Stimulated activated CD4-positive, alpha-beta T cell treated with anti-CD3 and anti-CD28 coated beads, Interleukin-15, amount 100 ng/mL, for 1 hour (primary cell): ENCODE measurements around the gene NINL.
"Not testable (repeated sequence)": the region's sequence is repeated elsewhere in the genome, so short reads cannot be mapped to it uniquely, and the experiment has no call there.

ENCODE experiments used
- DNase-seq, 2 donors: peaks; one replicate each; pipeline ENCODE4 v3.0.0-alpha.2; 2020; ENCODE audit warnings: low read depth in 1 of 2, low spot score in 1 of 2

The NINL gene

DNA sequence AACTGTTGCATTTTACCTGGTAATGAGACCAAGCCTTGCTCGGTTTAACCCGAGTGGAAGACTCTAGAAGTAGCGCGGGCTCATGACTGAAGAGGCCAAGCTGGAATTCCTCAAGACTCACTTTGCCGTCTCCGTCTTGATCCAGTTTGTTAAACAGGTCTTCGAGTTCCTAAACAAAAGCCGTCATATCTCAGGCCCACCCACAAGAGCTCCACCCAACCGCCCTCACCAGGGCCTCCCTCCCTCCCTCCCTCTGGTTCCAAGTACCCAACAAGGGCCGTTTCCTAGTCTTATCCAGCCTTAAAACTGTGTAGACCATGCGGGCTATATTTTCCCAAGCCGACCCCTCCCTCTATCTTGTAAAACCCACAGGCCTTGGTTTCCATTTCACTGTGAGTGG, 81.4 kb downstream of the NINL start:
- no peak for DNase-seq

DNA sequence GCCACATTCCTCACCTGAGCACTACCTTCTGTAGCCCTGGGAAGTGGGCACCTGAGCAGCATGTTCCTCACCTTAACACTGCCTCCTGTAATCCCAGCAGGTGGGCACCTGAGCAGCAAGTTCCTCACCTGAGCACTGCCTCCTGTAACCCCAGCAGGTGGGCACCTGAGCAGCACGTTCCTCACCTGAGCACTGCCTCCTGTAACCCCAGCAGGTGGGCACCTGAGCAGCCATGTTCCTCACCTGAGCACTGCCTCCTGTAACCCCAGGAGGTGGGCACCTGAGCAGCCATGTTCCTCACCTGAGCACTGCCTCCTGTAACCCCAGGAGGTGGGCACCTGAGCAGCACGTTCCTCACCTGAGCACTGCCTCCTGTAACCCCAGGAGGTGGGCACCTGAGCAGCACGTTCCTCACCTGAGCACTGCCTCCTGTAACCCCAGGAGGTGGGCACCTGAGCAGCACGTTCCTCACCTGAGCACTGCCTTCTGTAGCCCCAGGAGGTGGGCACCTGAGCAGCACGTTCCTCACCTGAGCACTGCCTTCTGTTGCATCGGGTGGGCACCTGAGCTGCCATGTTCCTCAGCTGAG, 82.2 kb downstream of the NINL start:
- not testable (repeated sequence) for DNase-seq

DNA sequence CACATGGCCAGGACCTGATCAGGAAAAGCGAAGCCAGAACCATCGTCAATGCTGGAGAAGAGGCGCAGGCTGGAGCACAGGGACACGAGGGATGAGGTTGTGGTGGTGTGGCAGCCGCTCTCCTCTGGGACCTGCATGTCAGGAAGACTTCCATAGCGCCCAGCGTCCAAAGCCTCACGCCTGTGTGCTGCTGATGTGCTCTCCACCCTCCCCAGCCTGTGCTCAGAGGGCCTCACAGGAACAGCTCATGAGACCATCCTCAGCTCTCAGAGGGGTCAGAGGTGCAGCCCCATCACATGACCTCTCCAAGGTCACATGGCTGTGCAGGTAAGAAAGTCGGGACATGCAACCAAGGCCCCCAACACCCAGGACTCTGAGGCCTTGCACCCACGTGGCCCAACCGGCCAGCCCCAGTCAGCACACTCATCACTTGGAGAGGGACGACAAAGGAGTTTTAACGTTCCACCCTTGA, 84.4 kb downstream of the NINL start:
- no peak for DNase-seq

DNA sequence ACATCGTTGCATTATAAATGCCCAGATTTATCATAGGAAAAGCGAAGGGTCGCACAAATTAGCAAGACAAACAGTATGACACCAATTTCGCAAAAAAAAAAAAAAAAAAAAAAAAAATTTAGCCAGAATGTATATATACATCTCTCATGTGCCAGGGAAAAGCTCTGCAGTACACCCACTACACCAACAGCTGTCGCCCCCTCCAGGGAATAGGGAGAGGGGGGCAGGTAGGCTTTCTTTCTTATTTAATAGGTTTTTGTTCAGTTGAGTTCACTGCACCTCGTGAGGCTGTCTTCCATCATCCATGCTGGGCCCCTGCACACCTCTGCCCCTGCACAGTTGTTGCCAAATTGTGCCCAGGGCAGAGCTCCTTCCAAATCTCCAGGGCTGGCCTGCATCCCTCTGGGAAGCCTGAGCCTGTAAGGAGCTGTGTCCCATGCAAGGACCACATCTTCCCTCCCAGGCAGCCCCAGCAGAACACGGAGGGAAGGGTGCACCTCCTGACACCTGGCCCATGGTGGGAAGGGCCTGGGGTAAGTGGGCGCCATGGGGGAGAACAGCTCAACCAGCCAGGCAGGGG, 85.4 kb downstream of the NINL start:
- DNase-seq: no peak

DNA sequence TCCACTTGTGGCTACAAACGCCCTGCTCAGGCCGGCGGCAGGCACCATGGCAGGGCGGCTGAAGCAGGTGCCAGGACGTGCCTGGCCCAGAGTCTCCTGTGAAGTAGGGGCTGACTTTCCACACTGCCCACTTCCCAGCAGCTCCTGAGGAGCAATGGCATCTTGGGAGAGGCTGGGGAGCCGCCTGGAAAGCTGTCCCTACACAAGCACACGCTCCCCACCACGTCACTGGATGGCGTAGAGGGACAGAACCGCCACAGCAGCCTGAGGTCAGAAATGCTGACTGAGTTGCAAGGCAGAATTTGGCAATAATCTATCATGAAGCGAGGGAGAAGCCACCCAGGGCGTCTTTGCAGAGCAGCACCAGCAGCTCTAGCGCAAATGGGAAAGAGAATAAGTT, 86.3 kb downstream of the NINL start:
- DNase-seq: no peak

DNA sequence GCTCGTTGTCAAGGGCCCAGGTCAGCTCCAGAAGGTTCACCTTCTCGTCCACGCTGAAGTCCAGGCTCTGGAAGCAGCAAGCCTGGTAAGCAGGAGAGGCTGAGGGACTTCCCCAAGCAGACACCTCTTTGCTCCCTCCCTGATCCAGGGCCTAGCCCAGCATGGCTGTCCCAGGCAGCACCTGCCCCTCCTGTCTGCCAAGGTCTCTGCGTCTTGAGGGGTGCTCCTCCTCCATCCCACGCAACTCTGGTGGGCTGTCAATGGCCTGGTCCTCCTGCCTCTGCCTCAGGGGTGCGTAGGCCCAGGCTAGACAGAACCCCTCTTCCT, 87.1 kb downstream of the NINL start:
- DNase-seq: no peak

DNA sequence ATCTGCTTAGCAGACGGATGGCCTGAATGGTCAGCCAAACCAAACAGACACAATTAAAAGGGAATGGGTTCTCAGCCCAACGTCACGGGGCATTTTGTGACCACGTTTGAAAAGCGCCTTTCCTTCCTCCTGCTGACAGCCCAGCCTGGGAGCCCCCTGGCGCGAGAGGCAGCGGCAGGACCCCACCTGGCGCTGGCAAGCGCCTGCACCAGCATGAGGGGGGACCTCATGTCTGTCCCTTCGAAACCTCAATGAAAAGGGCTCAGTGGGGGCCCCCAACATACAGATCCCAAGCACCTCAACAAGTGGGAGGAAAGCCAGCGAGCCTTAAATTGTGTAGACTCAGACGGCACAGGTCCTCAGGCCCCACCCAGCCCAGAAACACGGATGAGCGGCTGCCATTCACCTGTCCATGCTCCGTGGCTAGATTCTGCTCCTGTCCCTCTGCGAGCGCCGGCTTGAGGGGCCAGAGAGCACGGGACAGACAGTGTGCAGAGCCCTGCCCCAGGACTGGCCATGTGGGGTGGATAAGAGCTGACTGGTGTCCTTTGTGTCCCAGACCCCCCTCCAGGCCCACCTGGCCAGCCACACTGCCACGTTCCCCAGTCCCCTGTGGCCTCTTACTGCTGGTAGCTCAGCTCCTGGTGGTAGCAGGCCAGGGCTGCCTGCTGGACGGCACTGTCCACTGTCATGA, 87.6 kb downstream of the NINL start:
- no peak for DNase-seq

DNA sequence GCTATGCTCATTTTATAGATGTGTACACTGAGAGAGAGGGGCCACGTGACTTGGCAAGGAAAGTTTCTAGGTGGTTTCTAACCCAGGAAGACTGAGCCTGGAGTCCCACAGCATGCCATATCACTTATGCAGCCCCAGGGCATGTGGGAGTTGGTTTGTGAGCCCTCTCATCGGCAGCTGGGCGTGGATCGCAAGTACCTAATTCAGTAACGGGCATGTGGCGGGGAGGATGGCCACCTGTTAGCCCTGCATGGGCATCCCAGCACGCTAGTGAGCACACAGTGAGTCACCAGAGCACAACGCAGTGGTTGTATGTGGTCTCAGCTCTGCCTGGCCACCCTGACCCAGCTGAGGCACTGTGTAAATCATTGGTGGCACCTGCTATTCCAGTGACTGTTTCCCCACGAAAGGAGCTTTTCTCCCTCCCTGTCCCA, 88.3 kb downstream of the NINL start:
- DNase-seq: no peak

DNA sequence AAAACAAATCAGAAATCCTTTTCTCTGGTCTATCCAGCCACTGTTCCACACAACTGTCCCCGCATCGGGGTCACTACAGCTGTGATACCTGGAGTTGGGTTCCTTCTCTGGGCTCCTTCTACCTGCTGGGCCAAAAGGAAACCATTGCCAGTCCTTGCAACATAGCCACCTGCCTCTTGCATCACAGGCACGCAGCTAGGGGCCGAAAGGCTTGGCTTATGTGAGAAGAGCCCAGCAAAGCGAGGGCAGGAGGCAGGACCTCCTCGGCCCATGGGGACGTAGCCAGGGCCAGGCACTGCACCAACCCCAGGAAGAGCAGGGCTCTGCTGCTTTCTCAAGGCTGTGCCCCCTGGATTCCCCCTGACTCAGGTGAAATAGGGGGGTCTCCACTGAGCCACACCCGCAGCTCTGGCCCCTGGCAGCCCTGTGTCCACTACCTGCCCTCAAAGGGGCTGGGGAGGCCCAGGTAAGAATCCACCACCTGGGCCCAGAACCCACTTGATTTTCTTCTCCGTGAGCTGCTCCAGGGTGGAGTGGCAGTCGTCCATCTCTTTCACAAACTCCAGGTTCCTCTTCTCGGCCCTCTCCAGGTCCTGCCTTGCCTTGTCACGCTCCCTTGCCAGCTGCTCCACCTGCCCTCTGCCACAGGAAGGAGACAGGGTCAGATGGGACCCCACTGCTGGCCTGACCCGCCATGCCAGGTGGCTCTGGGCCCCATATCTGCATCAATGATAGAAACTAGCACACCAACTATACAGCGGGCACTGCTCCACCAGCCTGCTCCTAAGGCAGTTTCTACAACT, 89.0 kb downstream of the NINL start:
- no peak for DNase-seq

DNA sequence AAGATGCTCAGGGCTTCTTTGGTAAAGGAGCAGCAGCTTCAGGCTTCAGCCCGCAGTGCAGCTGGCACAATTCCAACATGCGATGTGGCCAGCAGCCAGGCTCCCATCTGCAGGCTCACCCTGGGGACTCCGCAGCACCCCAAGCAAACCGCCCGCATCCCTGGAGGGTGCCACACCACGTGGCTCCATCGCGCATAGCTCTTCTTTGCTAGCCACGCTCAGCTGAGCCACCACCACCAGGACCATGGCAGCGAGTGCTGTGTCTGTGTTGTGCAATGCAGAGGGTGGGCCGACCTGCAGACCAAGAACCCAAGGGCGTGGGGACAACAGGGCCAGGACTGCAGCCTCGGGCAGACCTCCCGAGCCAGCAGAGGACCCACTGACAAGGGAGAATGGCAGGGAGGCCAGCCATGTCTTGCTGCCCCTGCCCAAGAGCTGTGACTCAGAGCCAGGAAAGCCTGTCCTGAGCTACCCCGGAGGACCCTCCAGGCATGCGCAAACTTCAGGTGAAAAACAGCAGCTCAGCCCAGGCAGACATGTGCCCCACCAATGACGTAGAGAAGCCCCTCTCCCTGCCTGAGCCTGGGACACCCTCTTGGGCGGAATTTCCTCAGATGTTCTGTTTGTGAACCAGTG, 90.0 kb downstream of the NINL start:
- DNase-seq: no peak

DNA sequence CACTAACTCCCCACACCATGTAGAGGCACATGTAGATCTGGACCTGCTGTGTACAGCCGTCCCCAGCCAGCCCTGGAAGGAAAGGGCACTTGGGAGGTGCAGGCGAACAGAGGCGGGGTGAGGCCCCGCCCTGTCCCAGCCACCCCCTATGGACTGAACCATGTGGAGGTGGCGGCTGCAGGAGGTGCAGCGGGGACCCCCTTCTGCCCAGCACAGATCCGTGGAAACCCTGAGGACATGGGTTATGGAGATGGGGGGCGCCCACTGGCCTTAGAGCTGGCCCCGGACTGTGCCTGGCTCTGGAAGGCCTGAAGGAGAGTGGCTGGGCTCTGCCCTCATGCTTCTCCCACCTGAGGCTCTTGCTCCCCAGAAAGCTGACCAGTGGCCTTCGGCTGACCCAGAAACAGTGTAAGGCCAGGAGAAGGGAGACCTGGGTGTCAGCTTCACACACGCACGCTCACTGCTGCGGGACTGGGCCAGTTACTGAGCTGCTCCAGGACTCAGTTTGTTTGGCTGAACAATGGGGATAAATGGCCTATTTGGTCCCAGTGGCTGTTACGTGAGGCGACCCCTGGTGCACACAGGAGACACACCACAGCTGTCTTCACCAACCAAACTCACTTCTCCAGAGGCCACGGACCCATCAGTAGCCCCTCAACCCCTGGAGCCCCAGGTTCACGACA, 90.7 kb downstream of the NINL start:
- no peak for DNase-seq

DNA sequence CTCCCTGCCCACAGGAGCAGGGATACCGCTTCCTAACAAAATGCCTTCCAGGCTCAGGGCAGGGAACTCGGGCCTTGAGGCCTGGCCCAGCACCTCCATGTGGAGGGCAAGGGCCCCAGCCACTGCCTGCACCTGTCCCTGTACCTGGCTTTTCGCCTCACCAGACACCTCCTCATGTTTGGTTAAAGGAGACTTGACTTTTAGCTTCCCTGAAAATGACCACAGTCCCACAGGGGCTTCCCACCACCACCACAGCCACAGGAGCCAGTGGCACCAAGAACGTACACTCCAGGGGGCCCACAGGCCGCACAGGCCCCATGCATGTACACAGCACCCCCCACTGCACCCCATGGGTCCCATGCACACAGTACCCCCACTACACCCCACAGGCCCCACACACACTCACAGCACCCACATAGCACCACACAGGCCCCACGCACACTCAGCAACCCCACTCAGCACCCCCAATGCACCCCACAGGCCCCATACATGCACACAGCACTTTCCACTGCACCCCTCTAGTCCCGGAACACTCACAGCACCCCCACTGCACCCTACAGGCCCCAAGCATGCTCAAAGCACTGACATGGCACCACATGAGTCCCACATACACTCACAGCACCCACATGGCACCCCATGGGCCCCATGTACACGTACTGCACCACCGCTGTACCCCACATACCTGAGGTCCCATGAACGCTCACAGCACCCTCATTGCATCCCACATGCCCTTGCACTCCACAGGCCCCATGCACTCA, 91.4 kb downstream of the NINL start:
- no peak for DNase-seq

DNA sequence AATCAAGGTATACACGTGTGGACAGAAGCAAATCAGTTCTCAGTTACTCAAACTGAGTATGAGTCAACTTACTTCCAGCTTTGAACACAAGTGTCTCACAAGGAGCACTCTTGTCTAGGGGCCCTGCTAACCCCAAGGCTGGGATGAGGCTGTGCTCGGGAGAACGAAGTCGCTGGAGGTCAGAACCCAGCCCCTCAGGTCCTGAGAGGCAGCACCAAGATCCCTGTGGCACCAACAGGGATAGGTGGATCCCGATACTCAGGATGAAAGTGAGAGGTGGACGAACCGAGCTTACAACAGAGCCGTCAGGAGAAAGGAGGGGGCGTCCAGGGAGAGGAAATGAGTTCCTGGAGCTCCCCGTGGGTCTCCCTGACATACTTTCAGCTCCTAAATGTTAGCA, 92.2 kb downstream of the NINL start:
- no peak for DNase-seq

DNA sequence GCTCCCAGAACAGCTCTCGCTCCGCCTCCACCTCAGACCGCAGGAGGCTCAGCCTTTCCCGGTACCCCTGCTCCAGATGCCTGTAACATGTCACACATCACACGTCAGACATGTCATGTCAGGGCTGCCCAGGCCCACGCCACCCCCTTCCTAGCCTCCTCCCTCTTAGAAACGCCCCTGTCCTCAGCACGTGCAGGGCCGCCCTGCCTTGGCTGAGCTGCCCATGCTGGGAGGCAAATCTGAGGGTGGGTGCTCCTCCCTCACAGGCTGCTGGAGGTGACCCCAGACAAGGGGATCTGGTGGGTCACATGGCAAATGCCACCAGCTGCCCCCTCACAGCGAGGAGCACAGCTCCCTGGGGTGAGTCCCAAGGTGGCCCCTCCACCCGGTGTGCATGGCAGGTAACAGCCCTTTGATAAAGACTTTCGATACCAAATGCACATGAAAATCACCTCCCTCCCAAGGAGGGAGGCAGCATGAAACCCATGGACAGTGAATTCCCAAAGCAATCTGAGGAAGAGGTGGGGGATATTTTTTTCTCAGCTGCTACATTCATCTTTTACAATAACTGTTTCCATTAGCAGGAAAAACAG, 93.8 kb downstream of the NINL start:
- DNase-seq: no peak

DNA sequence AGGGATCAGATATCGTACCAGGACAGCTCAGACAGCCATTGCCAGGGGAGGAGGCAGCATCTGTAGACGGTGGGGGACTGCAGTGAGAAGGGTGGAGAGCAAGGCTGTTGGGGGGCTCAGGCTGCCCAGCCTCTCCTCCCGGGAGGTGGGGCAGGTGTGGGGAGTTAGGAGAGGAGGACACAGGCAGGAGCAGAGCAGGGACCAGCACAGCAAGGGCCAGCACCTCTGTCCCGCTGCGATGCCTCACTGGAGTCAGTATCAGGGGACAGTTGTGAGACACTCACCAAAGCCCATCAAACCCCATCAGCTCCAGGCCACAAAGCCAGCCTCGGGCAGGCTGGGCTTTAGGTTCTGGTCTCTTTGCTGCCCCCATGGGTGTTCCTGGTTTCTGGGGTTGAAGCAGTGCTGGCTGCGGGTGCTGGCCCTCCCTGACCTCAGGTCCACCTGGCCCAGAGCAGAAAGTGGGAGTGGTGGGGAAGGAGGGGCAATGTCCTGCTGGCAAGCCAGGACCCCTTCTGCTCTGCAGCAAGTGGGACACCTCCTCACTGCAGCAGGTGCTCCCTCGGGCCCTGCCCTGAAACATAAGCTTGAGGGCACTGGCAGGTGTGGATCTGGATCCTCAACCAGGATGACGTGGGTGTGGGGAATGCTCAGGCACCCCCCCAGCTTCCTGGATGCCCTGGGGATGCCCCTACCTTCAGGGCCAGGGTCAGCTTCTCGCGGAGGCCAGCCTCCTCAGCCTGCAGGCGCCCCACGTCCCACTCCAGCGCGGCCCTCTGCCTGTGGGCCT, 94.5 kb downstream of the NINL start:
- no peak for DNase-seq

DNA sequence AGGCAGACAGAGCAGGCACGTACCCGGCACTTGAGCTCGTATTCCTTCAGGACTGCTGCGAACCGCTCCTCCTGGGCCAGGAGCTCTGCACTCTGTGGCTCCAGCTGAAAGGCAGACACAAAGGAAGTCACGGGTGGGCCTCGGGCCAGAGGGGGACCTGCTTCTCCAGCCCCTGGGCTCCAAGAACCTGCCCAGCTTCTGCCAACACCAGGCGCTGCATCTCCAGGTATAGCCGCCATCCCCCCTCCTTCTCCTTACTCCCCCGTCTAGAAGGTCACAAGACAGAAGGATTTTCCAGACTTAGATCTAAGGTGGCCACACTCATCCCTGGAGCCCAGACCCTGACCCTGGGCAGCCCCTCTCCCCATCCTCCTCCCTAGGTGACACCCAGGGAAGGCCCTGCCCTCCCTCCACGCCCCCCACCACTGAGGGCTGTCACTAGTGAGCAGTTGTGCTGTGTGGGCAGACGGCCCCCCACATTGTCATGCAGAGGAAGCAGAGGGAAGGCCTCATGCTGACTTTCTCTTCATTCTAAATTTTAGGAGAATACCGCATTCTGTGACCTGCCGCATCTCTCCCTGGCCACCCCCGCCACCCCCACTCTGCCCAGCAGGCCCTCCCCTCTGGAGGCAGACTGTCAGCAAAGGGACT, 96.0 kb downstream of the NINL start:
- DNase-seq: no peak

DNA sequence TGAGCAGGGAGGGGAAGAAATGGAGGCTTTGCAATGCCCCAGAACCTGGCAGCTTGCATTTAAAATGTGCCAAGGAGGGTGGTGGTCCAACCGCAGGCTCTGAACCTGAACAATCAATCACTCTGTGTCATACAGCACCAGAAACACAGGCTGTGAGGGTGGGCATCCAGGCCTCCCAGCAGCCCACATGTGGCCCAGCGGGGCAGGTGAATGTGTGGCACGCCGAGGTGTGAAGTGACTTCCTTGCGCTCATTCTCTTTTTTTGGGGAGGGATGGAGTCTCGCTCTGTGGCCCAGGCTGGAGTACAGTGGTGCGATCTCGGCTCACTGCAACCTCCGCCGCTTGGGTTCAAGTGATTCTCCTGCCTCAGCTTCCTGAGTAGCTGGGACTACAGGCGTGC, 97.4 kb downstream of the NINL start:
- DNase-seq: no peak

DNA sequence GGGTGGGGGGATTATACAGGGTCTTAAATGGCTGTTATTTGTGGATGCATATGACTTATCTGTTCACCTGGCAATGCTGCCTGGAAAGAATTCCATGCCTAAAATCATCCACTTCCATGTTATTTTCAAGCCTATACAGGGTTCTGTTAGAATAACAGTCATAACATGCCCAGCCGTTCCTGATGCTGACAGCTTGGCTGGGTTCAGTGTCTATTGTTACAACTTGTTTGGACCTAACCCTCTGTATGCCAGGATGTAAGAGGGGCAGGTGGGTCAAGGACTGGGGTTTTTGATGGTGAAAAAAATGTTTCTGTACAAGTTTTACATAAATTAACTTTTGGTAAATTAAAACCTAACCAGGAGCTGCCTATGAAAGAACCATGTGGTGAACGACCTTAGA, 98.0 kb downstream of the NINL start:
- DNase-seq: no peak

DNA sequence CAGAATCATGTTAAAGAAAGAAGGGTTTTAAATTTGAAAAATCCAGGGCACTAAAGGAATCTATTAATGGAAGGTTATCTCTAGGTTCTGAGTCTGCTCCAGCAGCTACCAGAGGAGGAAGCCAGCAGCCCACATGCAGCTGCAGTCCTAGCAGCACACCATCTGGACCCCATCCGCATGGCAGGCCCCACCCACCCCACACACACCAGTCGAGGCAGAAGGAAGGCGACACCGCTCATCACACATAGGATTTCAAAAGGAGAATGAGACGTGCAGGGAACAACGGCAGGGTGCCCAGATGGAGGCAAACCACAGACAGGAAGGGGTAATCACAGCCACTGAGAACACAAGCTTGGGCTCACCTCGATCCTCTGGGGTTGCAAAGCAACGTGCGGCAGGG, 99.0 kb downstream of the NINL start:
- DNase-seq: no peak
